GM19025 (cell line): Measurements from ENCODE around the gene ALPP.

ENCODE experiments used
- ATAC-seq: cut with Tn5 transposase; IDR thresholded peaks from one replicate; pipeline ENCODE4 v1.9.1; 2021; ENCODE audit warnings: mild to moderate bottlenecking, low read depth, moderate library complexity; ENCODE audit not compliant: unreplicated experiment

ALPP gene

GRCh38 chr2:232340171-232340935 lies 38.2 kb upstream of the ALPP start:
- no peak for ATAC-seq

DNA sequence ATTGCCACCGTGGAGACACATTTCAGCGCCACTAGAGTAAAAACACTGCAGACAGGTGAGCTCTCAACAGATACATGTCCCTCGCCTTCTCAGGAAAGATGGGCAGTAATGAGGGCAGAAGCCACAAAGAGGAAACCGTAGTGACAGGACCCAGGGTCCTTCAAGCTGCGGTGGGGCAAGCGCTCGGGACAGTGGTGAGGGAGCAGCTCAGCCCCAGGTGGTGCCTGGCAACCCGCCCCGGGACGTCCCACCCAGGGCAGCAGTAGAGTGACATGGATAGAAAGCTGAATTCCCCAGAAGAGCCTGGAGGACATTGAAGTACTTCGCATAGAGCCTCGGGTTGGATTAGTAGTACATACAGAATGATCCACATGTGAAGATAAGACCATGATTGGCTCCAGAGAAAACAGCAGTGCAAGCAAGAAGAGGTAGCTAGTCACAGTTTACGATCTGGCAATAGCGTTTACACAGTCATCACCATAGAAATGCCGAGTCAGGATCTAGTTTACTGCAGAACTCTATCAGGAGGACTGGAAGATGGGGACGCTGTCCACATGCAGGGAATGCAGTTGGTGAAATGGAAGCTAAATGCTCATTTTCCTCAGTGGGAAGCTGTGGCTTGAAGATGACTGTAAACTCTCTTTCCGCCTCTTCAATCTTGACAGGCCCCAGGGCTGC lies 37.4 kb upstream of the ALPP start:
- ATAC-seq: no peak

- no peak for ATAC-seq
Measured at GRCh38 chr2:232341739-232342126, 36.8 kb upstream of the ALPP start.

- ATAC-seq: no peak
Measured at GRCh38 chr2:232342635-232343565, 35.7 kb upstream of the ALPP start.

GRCh38 chr2:232343821-232344220 lies 34.7 kb upstream of the ALPP start:
- no peak for ATAC-seq

- no peak for ATAC-seq
Measured at GRCh38 chr2:232345251-232345650, 33.3 kb upstream of the ALPP start.

- ATAC-seq: no peak
Measured at GRCh38 chr2:232347369-232347768, 31.2 kb upstream of the ALPP start.

DNA sequence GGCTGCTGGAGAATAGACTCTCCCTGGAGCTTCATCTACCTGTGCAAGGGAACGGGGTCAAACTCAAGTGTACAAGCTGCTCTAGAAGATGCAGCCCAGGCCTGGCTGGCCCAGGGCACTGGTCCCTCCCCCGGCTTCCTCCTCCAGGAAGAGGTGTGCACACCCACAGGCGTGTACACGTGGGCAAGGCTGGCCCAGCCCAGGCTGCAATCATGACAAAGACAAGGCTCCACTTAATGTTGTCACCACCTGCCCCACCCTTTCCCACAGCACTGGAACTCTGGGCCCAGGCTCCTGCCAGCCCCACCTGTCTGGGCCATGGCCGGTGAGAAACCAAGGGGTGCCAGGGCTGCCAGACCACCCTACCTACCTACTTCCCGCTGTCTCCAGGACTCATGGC lies 29.6 kb upstream of the ALPP start:
- ATAC-seq: no peak

- ATAC-seq: no peak
Measured at GRCh38 chr2:232349546-232349945, 29.0 kb upstream of the ALPP start.

DNA sequence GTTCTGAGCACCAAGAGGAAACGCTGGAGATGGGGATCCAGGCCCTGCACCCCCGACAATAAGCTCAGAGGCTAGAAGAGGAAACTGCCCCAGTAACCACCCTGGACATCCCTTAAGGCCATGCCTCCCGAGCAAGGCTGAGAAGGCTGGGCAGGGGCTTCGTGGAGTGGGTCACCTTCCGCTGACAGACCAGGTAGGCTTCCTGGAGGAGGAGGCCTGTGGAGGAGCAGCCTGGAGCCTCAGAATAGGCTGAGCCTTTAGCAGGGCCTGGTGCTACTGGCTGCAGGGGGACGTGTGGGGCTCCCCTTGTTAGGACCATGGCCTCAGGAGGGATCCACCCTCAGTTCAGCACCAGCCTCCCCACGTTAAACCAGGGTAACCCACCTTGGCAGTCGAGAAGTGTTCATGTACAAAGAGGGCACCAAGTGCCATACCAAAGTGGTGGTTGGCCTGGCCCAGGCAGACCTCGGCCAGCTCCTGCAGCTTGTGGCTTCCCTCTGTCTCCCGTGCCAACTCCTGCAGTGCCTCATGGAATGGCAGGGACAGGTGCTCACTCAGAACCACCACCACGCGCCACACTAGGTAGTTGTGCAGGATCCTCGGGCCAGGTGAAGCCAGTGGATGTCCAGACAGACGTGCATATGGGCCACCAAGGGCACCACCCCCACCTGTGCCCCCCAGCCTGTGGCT lies 28.5 kb upstream of the ALPP start:
- ATAC-seq: no peak

DNA sequence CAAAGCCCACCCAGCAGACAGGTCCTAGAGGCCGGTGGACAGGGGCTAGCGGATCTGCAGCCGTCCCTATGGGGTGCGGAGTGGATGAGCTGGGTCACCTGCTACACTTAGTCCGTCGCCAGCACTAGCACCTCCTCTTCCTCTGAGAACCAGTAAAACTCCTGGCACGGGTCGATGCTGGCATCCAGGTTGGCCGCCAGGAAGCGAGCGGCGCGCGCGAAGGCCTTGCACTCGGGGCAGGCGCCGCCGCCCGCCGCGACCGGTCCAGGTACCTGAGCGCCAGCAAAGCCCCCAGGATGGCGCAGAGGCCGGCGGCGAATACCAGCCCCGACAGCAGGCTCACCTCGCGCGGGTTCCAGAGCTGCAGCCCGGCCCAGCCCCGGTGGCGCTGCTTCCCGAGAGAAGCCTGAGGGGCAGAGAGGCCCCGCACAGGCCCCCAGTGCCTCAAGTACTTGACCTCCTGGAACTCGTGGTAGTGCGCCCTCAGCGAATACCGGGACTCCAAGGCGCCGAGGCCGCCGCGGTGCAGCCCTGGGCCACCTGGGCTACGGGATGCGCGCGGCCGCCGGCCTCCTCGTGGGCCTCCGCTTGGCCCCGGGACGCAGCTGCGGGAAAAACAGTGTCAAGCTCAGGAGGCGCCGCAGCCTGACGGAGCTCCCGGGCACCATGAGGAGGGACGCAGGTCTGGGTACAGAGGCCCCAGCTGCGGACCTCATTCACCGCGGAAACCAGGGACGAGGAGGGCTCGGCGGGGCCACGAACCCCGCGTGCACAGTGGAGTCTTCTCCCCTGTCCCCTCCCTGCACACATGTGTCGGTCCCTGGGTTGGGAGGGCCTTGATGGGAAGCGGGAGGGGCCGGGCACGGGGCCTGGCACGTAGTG lies 27.5 kb upstream of the ALPP start:
- no peak for ATAC-seq

GRCh38 chr2:232351686-232352510 lies 26.7 kb upstream of the ALPP start:
- no peak for ATAC-seq

- ATAC-seq: no peak
Measured at GRCh38 chr2:232352511-232353091, 25.9 kb upstream of the ALPP start.

DNA sequence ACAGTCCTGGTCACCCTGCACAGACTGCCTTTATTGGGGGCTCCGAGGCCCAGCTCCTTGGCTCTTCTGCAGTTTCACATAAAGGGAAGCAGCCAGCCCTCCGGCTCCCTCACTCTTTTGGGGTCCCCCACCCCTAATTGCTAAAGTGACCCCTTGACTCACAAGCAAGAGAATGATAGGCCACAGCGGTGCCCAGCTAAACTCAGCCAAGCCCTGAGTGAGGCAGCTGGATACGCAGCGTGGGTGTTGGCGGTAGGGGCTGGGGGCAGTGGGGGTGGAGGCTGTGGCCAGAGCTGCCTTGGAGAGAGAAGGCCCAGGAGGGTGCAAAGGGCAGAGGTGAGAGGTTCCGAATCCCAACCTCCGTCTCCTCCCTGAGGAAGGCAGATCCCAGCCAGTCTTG lies 25.5 kb upstream of the ALPP start:
- no peak for ATAC-seq

DNA sequence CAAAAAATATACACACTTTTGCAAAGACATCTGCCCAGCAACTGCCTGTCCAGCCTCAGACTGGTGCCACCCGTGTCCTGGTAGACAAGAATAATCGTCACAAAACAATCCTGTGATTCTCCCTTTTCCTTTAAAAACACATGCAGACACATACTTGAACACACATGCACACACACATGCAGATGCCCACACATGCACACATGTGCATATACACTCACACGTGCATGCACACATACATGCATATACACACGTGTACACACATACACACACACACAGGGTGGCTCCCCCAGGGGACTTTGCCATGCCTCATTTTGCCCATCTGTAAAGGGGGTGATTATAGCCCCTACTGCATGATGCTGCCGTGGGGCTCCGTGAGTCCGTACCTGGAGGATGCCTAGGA lies 24.9 kb upstream of the ALPP start:
- no peak for ATAC-seq

GRCh38 chr2:232354069-232354468 lies 24.5 kb upstream of the ALPP start:
- ATAC-seq: no peak

GRCh38 chr2:232361646-232362045 lies 16.9 kb upstream of the ALPP start:
- no peak for ATAC-seq

DNA sequence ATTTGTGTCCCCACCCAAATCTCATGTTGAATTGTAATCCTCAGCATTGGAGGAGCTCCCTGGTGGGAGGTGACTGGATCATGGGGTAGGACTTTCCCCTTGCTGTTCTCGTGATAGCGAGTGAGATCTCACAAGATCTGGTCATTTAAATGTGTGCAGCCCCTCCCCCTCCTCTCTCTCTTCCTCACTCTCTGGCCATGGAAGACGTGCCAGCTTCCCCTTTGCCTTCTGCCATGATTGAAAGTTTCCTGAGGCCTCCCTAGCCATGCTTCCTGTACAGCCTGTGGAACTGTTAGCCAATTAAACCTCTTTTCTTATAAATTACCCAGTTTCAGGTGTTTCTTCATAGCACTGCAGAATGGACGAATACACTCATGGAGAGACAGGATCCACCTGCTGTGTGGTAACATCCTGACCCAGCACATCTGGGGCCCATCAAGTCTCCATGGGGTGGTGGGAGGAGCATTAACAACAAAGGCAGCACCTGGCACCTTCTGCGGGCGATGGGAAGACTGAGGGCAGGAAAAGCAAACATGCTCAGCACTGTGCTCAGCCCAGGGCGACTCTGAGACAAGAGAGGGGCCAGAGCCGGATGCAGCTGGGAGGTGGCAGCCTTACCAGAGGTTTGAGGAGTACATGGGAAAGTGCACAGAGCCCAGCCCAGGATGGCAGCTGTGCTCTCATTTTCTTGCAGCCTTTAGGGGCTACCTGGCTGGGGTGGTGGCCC lies 16.2 kb upstream of the ALPP start:
- no peak for ATAC-seq
